ENCODE data around the gene KRTAP4-7. TPM values are rescaled to one million over a fixed set of nuclear protein-coding genes. Genes with fewer than 3 reads are reported as not detected.

Gene KRTAP4-7
- total RNA-seq, 2 donors from 2014 or later: not detected

- no peak for TF ChIP-seq CTCF (conservative IDR thresholded peaks at IDR 0.05)
- no peaks in the 10 kb centered on the region for H3K36me3 Mint-ChIP-seq (ENCODE audit: low read depth)
Measured at GRCh38 chr17:41133880-41134735, 50.2 kb downstream of the KRTAP4-7 start.

More at GRCh38 chr17:41133880-41134735, 50.2 kb downstream of the KRTAP4-7 start:
- Mint-ChIP-seq H3K27me3 (ENCODE audit: insufficient read depth) (no peaks in the 10 kb centered on the region), H3K27ac (no peak overlapping the region), H3K4me1 (no peaks in the 10 kb centered on the region), H3K9me3 (no peaks in the 10 kb centered on the region), H3K4me3 (no peak overlapping the region)
- H3K27ac ChIP-seq (ENCODE audit: low read depth, low read length): no peak overlapping the region
- H3K9me3 ChIP-seq (ENCODE audit: control insufficient read depth, low read length): no peaks in the 10 kb centered on the region
- H3K36me3 ChIP-seq (ENCODE audit: control insufficient read depth, insufficient read depth, low read length): no peaks in the 10 kb centered on the region
- WGBS, 2 experiments (ENCODE audit: insufficient coverage in 1 of 2, insufficient read length in 1 of 2): 85 to 95% methylated on average over 2 of the region's 2 CpGs
- H3K4me1 ChIP-seq (ENCODE audit: control insufficient read depth, insufficient read depth, low read length): no peaks in the 10 kb centered on the region
- H3K9ac ChIP-seq (ENCODE audit: extremely low read depth, low read length, poor library complexity, severe bottlenecking): no peak overlapping the region
- H3K4me3 ChIP-seq (ENCODE audit: low read length): no peak overlapping the region
- H3K27me3 ChIP-seq (ENCODE audit: control insufficient read depth, insufficient read depth, low read length, poor library complexity, severe bottlenecking): no peaks in the 10 kb centered on the region
- DNase-seq: no peak

Other genes starting within 250 kb of the KRTAP4-7 start
- gene KRT12, start 216.9 kb upstream of the KRTAP4-7 start, total RNA-seq: not detected
- not detected for gene KRT20, start 198.9 kb upstream of the KRTAP4-7 start, total RNA-seq
- not detected for gene KRT23, start 146.5 kb upstream of the KRTAP4-7 start, total RNA-seq
- gene KRT39, start 117.2 kb upstream of the KRTAP4-7 start, total RNA-seq: not detected
- not detected for gene KRT40, start 99.8 kb upstream of the KRTAP4-7 start, total RNA-seq
- gene KRTAP3-3, start 90.0 kb upstream of the KRTAP4-7 start, total RNA-seq: not detected
- not detected for gene KRTAP3-2, start 84.2 kb upstream of the KRTAP4-7 start, total RNA-seq
- not detected for gene KRTAP3-1, start 75.0 kb upstream of the KRTAP4-7 start, total RNA-seq
- not detected for gene KRTAP1-5, start 56.9 kb upstream of the KRTAP4-7 start, total RNA-seq
- not detected for gene KRTAP1-4, start 54.0 kb upstream of the KRTAP4-7 start, total RNA-seq
- gene KRTAP1-3, start 49.3 kb upstream of the KRTAP4-7 start, total RNA-seq: not detected
- gene KRTAP1-1, start 42.7 kb upstream of the KRTAP4-7 start, total RNA-seq: not detected
- gene KRTAP2-1, start 36.8 kb upstream of the KRTAP4-7 start, total RNA-seq: not detected
- not detected for gene KRTAP2-2, start 28.9 kb upstream of the KRTAP4-7 start, total RNA-seq
- not detected for gene KRTAP2-3, start 24.0 kb upstream of the KRTAP4-7 start, total RNA-seq
- not detected for gene KRTAP2-4, start 18.3 kb upstream of the KRTAP4-7 start, total RNA-seq
- gene KRTAP4-8, start 14.0 kb downstream of the KRTAP4-7 start, total RNA-seq: not detected
- not detected for gene KRTAP4-16, start 18.1 kb downstream of the KRTAP4-7 start, total RNA-seq
- not detected for gene KRTAP4-9, start 21.2 kb downstream of the KRTAP4-7 start, total RNA-seq
- not detected for gene KRTAP4-11, start 34.2 kb downstream of the KRTAP4-7 start, total RNA-seq
- gene KRTAP4-12, start 40.0 kb downstream of the KRTAP4-7 start, total RNA-seq: not detected
- gene KRTAP4-6, start 56.4 kb downstream of the KRTAP4-7 start, total RNA-seq: not detected
- not detected for gene KRTAP4-5, start 65.7 kb downstream of the KRTAP4-7 start, total RNA-seq
- gene KRTAP4-4, start 76.6 kb downstream of the KRTAP4-7 start, total RNA-seq: not detected
- gene KRTAP4-3, start 84.1 kb downstream of the KRTAP4-7 start, total RNA-seq: not detected
- gene KRTAP4-2, start 94.1 kb downstream of the KRTAP4-7 start, total RNA-seq: not detected
- gene KRTAP4-1, start 100.8 kb downstream of the KRTAP4-7 start, total RNA-seq: not detected
- gene KRTAP9-1, start 105.7 kb downstream of the KRTAP4-7 start, total RNA-seq: not detected
- not detected for gene KRTAP9-2, start 142.5 kb downstream of the KRTAP4-7 start, total RNA-seq
- gene KRTAP9-3, start 148.3 kb downstream of the KRTAP4-7 start, total RNA-seq: not detected
- gene KRTAP9-8, start 153.8 kb downstream of the KRTAP4-7 start, total RNA-seq: not detected
- not detected for gene KRTAP9-4, start 165.5 kb downstream of the KRTAP4-7 start, total RNA-seq
- gene KRTAP9-9, start 171.2 kb downstream of the KRTAP4-7 start, total RNA-seq: not detected
- gene KRTAP9-6, start 181.2 kb downstream of the KRTAP4-7 start, total RNA-seq: not detected
- gene KRTAP9-7, start 191.5 kb downstream of the KRTAP4-7 start, total RNA-seq: not detected
- not detected for gene KRTAP29-1, start 218.7 kb downstream of the KRTAP4-7 start, total RNA-seq
- not detected for gene KRTAP16-1, start 225.2 kb downstream of the KRTAP4-7 start, total RNA-seq
- under 1 TPM; 0.46 to 0.48 TPM for gene KRTAP17-1, start 231.6 kb downstream of the KRTAP4-7 start, total RNA-seq

Measured in endodermal cell (in vitro differentiated cells).